IMR-90 (cell line): ENCODE results near the gene NFKB1. TPM values are rescaled to one million over a fixed set of nuclear protein-coding genes. Genes with fewer than 3 reads are reported as not detected.

ENCODE experiments used
- ATAC-seq: fragments of 200-7000 bp; cut with Tn5 transposase; 2 replicates; pipeline ENCODE4 v1.9.1; 2020; ENCODE audit warnings: low read depth, mild to moderate bottlenecking, moderate library complexity
- BruUV-seq: library from RNA; stranded (reverse); fragments of 400-500 nt; replicated peaks from 2 replicates; lab custom pipeline; 2021; lab: Mats Ljungman, UMichigan
- CTCF ChIA-PET: fragments of 300-600 bp; formaldehyde crosslinking; extraction: SDS; loops from one replicate; lab custom pipeline; 2021; ENCODE audit warnings: antibody characterized with exemption; lab: Yijun Ruan, JAX
- POLR2A ChIA-PET: fragments of 300-600 bp; sonication (Branson Sonifier 250); formaldehyde crosslinking; loops from one replicate; lab custom pipeline; 2022; ENCODE audit warnings: antibody characterized with exemption; ENCODE audit not compliant: unreplicated experiment; lab: Charles Lee
- DNase-seq: peaks from one replicate; pipeline ENCODE4 v3.0.0; 2013
- H2AFZ ChIP-seq: replicated peaks from 2 replicates; pipeline ENCODE3; 2013; ENCODE audit warnings: low read length, mild to moderate bottlenecking; ENCODE audit not compliant: poor library complexity
- H2AK5ac ChIP-seq: 2 replicates; pipeline ENCODE4 v1.6.1; 2013; ENCODE audit warnings: low read depth, low read length, inconsistent platforms
- H2AK9ac ChIP-seq: replicated peaks from 2 replicates; pipeline ENCODE3; 2013; ENCODE audit warnings: mild to moderate bottlenecking, low read depth, low read length, moderate library complexity; ENCODE audit not compliant: poor library complexity
- H2BK120ac ChIP-seq: 2 replicates; pipeline ENCODE4 v1.6.1; 2013; ENCODE audit warnings: low read depth, low read length, inconsistent platforms
- H2BK15ac ChIP-seq: 3 replicates; pipeline ENCODE4 v1.6.1; 2013; ENCODE audit warnings: low read depth, low read length, inconsistent platforms
- H2BK20ac ChIP-seq: 2 replicates; pipeline ENCODE4 v1.6.1; 2013; ENCODE audit warnings: low read depth, mild to moderate bottlenecking, inconsistent platforms, low read length, moderate library complexity
- H2BK5ac ChIP-seq: 2 replicates; pipeline ENCODE4 v1.6.1; 2013; ENCODE audit warnings: mild to moderate bottlenecking, low read depth, low read length, inconsistent platforms; ENCODE audit not compliant: poor library complexity, severe bottlenecking
- H3K14ac ChIP-seq: replicated peaks from 2 replicates; pipeline ENCODE4 v1.6.1; 2013; ENCODE audit warnings: low read depth, low read length, inconsistent platforms
- H3K18ac ChIP-seq: 2 replicates; pipeline ENCODE4 v1.6.1; 2013; ENCODE audit warnings: low read depth, low read length, control low read depth
- H3K23ac ChIP-seq: 2 replicates; pipeline ENCODE4 v1.6.1; 2013; ENCODE audit warnings: low read depth, low read length, inconsistent platforms
- H3K27ac ChIP-seq: 2 replicates; pipeline ENCODE4 v1.5.1; 2013; ENCODE audit warnings: mild to moderate bottlenecking, control low read depth, low read length; ENCODE audit not compliant: insufficient read depth
- H3K27me3 ChIP-seq: 2 replicates; pipeline ENCODE4 v1.6.1; 2013; ENCODE audit warnings: low read length; ENCODE audit not compliant: control insufficient read depth, insufficient read depth
- H3K36me3 ChIP-seq: 2 replicates; pipeline ENCODE4 v1.6.1; 2013; ENCODE audit warnings: low read length, mixed read lengths; ENCODE audit not compliant: control insufficient read depth, insufficient read depth
- H3K4ac ChIP-seq: 2 replicates; pipeline ENCODE4 v1.6.1; 2013; ENCODE audit warnings: low read depth, low read length, inconsistent platforms
- H3K4me1 ChIP-seq: 2 replicates; pipeline ENCODE4 v1.6.1; 2013; ENCODE audit warnings: low read length, mixed read lengths; ENCODE audit not compliant: control insufficient read depth, insufficient read depth
- H3K4me2 ChIP-seq: 2 replicates; pipeline ENCODE4 v1.6.1; 2013; ENCODE audit warnings: low read depth, mild to moderate bottlenecking, control low read depth, low read length, moderate library complexity
- H3K4me3 ChIP-seq: 2 replicates; pipeline ENCODE4 v1.5.1; 2013; ENCODE audit warnings: low read depth, mild to moderate bottlenecking, control low read depth, low read length, moderate library complexity; ENCODE audit not compliant: insufficient read depth
- H3K56ac ChIP-seq: 2 replicates; pipeline ENCODE4 v1.6.1; 2013; ENCODE audit warnings: low read length, inconsistent platforms; ENCODE audit not compliant: insufficient read depth; ENCODE audit errors: extremely low read depth
- H3K79me1 ChIP-seq, 2 experiments: 2 replicates each; pipeline ENCODE4 v1.6.1; 2013; ENCODE audit warnings: low read length in 2 of 2, inconsistent platforms in 1 of 2, low read depth in 1 of 2
- H3K9ac ChIP-seq: 2 replicates; pipeline ENCODE4 v1.6.1; 2013; ENCODE audit warnings: low read depth, low read length, control low read depth
- H3K9me1 ChIP-seq: 2 replicates; pipeline ENCODE4 v1.6.1; 2013; ENCODE audit warnings: low read length, inconsistent platforms; ENCODE audit not compliant: insufficient read depth
- H3K9me3 ChIP-seq: 2 replicates; pipeline ENCODE4 v1.6.1; 2013; ENCODE audit warnings: low read length; ENCODE audit not compliant: control insufficient read depth, insufficient read depth
- H4K20me1 ChIP-seq: 2 replicates; pipeline ENCODE4 v1.6.1; 2013; ENCODE audit warnings: low read length, inconsistent platforms; ENCODE audit not compliant: insufficient read depth
- H4K5ac ChIP-seq: 2 replicates; pipeline ENCODE4 v1.6.1; 2013; ENCODE audit warnings: mild to moderate bottlenecking, low read depth, low read length, control low read depth
- H4K8ac ChIP-seq, 2 experiments: 2 replicates each; pipeline ENCODE4 v1.6.1; 2013; ENCODE audit warnings: low read depth in 2 of 2, low read length in 2 of 2, control low read depth in 1 of 2, inconsistent platforms in 1 of 2
- H4K91ac ChIP-seq: 2 replicates; pipeline ENCODE4 v1.6.1; 2013; ENCODE audit warnings: low read depth, low read length, inconsistent platforms; ENCODE audit not compliant: insufficient read depth
- BHLHE40 ChIP-seq: fragments of 150-350 bp; IDR thresholded peaks from 2 replicates; pipeline ENCODE4 v1.6.1; 2016; ENCODE audit warnings: mild to moderate bottlenecking, low read depth, low read length
- CEBPB ChIP-seq: IDR thresholded peaks from 2 replicates; pipeline ENCODE4 v1.6.1; 2012; ENCODE audit warnings: low read depth, low read length, improper control_type of control experiment
- FOS ChIP-seq: fragments of 150-350 bp; IDR thresholded peaks from 2 replicates; pipeline ENCODE4 v1.6.1; 2016; ENCODE audit warnings: low read depth, low read length
- MAZ ChIP-seq: IDR thresholded peaks from 2 replicates; pipeline ENCODE4 v1.6.1; 2012; ENCODE audit warnings: low read depth, mild to moderate bottlenecking, low read length, improper control_type of control experiment, moderate library complexity, borderline replicate concordance
- MXI1 ChIP-seq: IDR thresholded peaks from 2 replicates; pipeline ENCODE4 v1.6.1; 2012; ENCODE audit warnings: low read depth, mild to moderate bottlenecking, low read length, moderate library complexity, borderline replicate concordance
- NFE2L2 ChIP-seq: fragments of 150-350 bp; IDR thresholded peaks from 2 replicates; pipeline ENCODE4 v1.6.1; 2016; ENCODE audit warnings: low read depth, mild to moderate bottlenecking, low read length
- POLR2A ChIP-seq: IDR thresholded peaks from 2 replicates; pipeline ENCODE4 v1.6.1; 2012; ENCODE audit warnings: mild to moderate bottlenecking, low read depth, low read length
- RAD21 ChIP-seq: IDR thresholded peaks from 2 replicates; pipeline ENCODE4 v1.6.1; 2012; ENCODE audit warnings: low read length, improper control_type of control experiment
- RCOR1 ChIP-seq: IDR thresholded peaks from 2 replicates; pipeline ENCODE4 v1.6.1; 2012; ENCODE audit warnings: mild to moderate bottlenecking, low read length, improper control_type of control experiment; ENCODE audit not compliant: insufficient replicate concordance
- RFX5 ChIP-seq: IDR thresholded peaks from 2 replicates; pipeline ENCODE4 v1.8.0; 2012; ENCODE audit warnings: low read depth, mild to moderate bottlenecking, low read length, moderate library complexity
- SMC3 ChIP-seq: fragments of 150-350 bp; IDR thresholded peaks from 2 replicates; pipeline ENCODE4 v1.6.1; 2016; ENCODE audit warnings: low read depth, mild to moderate bottlenecking, antibody characterized with exemption, low read length, moderate library complexity
- WGBS, 2 experiments: methylation state at CpG; one replicate each; pipeline versions ENCODE4 v1.1.5 to v1.1.7; 2013; ENCODE audit warnings: missing lambda C conversion rate in 2 of 2; ENCODE audit not compliant: insufficient read length in 1 of 2; ENCODE audit errors: extremely low coverage in 2 of 2; 5-methylcytosine and 5-hydroxymethylcytosine counted together
- dilution Hi-C: fragments of 300-500 bp; cut with HindIII; formaldehyde crosslinking; loops from one replicate; pipeline ENCODE4 v1.14.3; 2018; ENCODE audit warnings: low sequenced_read_pairs; ENCODE audit not compliant: unreplicated experiment
- in situ Hi-C: fragments of 300-500 bp; cut with MboI; formaldehyde crosslinking; loops from 3 replicates; pipeline ENCODE4 v1.14.3; 2019; ENCODE audit warnings: low sequenced_read_pairs, inconsistent platforms, mixed read lengths
- intact Hi-C: fragments of 100-400 bp; cut with micrococcal nuclease; formaldehyde crosslinking; loops from 2 replicates; pipeline ENCODE4 v1.10.0; 2022
- polyA plus RNA-seq, 3 experiments: library from polyadenylated mRNA; depleted of rRNA; stranded (reverse); fragments of >200 nt; gene quantifications; 2 replicates each; pipeline ENCODE4 v1.2.3, GENCODE V29; 2012; ENCODE audit warnings: low replicate concordance in 1 of 3
- total RNA-seq: library from RNA; depleted of rRNA; stranded (reverse); fragments of >200 nt; gene quantifications from 2 replicates; pipeline ENCODE4 v1.2.3, GENCODE V29; 2012
- TF ChIP-seq, protein P1 (sequence below): conservative IDR thresholded peaks from 2 replicates; pipeline ENCODE4 v1.5.1; 2012; ENCODE audit warnings: mild to moderate bottlenecking, low read depth, low read length, improper control_type of control experiment

NFKB1 gene
- total and polyA plus RNA-seq, 2 of the 4 experiments (the other 2 are of a cell fraction), result 19.8 to 24.6 TPM

DNA sequence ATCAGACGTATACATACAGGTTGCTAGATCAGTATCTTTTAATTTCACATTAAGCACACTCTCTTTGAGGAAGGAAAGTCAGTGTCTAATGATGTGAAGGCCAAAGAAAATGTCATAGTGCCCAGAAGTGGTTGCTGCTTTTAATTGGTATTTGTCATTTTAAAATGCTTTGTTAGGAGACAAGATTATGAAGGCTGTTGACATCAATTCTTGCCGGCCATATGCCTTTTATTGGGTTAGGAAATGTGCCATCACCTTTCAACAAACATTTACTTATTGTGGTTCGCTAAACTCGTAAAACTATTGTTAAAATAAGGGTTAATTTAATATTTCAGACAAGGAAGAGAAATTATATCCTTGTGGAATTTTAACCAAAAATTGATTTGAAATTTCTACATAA is 32.2 kb downstream of the NFKB1 start:
- WGBS, 2 experiments, result no CpG with 5 or more reads among the region's 4 CpGs

More for the DNA sequence above, 32.2 kb downstream of the NFKB1 start:
- peaks cover 2% of the 10 kb centered on the region; the same call in 1 of the 2 replicates for H3K36me3 ChIP-seq
- intact Hi-C loops, result no loop called here
- H3K56ac ChIP-seq, result no peak overlapping the region
- H3K9ac ChIP-seq, result no peak overlapping the region
- H2AK9ac ChIP-seq, result no peak overlapping the region
- H2AFZ ChIP-seq, result no peak overlapping the region
- H4K5ac ChIP-seq, result no peak overlapping the region
- no peak overlapping the region for H4K91ac ChIP-seq
- peaks cover 8 to 24% of the 10 kb centered on the region in 2 experiments; a peak in 3 of 4 replicates for H3K79me1 ChIP-seq
- no peak overlapping the region for H3K4me3 ChIP-seq
- H3K9me3 ChIP-seq, result no peaks in the 10 kb centered on the region
- H3K14ac ChIP-seq, result no peak overlapping the region
- no peak overlapping the region for H3K23ac ChIP-seq
- no TSS peak for BruUV-seq
- no peak overlapping the region for H2BK20ac ChIP-seq
- H4K20me1 ChIP-seq, result no peaks in the 10 kb centered on the region; the same call in 1 of the 2 replicates
- no peak overlapping the region for H3K18ac ChIP-seq
- POLR2A ChIA-PET, result no interaction called here
- peaks cover 3% of the 10 kb centered on the region for H3K9me1 ChIP-seq
- TF ChIP-seq SMC3, result no peak
- no peak for TF ChIP-seq BHLHE40
- TF ChIP-seq RAD21, result no peak
- no peak for TF ChIP-seq NFE2L2
- no peak for TF ChIP-seq MAZ
- no peak for TF ChIP-seq RCOR1
- TF ChIP-seq FOS, result no peak
- TF ChIP-seq POLR2A, result no peak
- TF ChIP-seq, protein P1, sequence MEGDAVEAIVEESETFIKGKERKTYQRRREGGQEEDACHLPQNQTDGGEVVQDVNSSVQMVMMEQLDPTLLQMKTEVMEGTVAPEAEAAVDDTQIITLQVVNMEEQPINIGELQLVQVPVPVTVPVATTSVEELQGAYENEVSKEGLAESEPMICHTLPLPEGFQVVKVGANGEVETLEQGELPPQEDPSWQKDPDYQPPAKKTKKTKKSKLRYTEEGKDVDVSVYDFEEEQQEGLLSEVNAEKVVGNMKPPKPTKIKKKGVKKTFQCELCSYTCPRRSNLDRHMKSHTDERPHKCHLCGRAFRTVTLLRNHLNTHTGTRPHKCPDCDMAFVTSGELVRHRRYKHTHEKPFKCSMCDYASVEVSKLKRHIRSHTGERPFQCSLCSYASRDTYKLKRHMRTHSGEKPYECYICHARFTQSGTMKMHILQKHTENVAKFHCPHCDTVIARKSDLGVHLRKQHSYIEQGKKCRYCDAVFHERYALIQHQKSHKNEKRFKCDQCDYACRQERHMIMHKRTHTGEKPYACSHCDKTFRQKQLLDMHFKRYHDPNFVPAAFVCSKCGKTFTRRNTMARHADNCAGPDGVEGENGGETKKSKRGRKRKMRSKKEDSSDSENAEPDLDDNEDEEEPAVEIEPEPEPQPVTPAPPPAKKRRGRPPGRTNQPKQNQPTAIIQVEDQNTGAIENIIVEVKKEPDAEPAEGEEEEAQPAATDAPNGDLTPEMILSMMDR, result no peak
- TF ChIP-seq CEBPB, result no peak
- no peak for TF ChIP-seq MXI1
- TF ChIP-seq RFX5, result no peak
- in situ Hi-C loops, result no loop called here
- no peak overlapping the region for H3K4me2 ChIP-seq
- no peak overlapping the region for H3K4ac ChIP-seq
- no peak overlapping the region for H3K27ac ChIP-seq
- CTCF ChIA-PET, result no interaction called here
- no peak for ATAC-seq
- no peak overlapping the region for H2AK5ac ChIP-seq
- H3K27me3 ChIP-seq, result no peaks in the 10 kb centered on the region
- DNase-seq, result no peak
- no peak overlapping the region for H4K8ac ChIP-seq
- H2BK120ac ChIP-seq, result no peak overlapping the region
- dilution Hi-C loops, result no loop called here
- H3K4me1 ChIP-seq, result peaks cover 3% of the 10 kb centered on the region
- no peak overlapping the region for H2BK5ac ChIP-seq
- no peak overlapping the region for H2BK15ac ChIP-seq
